Fibroblast of lung (primary cell): Measurements from ENCODE around the gene TMEM208.

Source experiments
- EZH2 ChIP-seq: IDR thresholded peaks from 2 replicates; pipeline ENCODE4 v1.5.1; 2012; ENCODE audit warnings: low read length, control low read depth, mild to moderate bottlenecking; ENCODE audit errors: missing control alignments
- TF ChIP-seq, protein P1 (sequence below), 2 donors: IDR thresholded peaks in 1 of 2; conservative IDR thresholded peaks in 1 of 2; 1 replicate in 1 of 2; 2 replicates in 1 of 2; pipeline ENCODE4 v1.5.1; 2011 to 2012; ENCODE audit warnings: low read length in 2 of 2, control low read depth in 1 of 2, inconsistent platforms in 1 of 2, low read depth in 1 of 2, mild to moderate bottlenecking in 1 of 2

DNA sequence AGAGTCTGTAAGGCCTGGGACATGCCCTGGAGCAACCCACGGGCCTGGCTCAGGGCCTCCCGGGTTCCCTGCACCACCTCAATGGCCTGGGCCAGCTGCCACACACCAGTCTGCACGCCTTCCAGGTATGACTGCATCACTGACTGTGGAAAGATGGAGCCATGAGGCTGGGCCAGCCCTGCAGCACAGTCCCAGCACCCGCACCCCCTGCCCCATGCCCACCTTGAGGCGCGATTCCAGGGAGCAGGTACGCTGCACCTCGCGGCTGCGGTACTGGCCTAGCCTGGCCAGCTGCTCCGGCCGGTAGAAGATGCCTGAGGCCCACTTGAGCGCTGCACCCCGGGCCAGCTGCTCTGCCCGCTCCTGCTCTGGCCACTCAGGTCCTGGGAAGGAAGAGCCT lies 38.1 kb upstream of the TMEM208 start:
- TF ChIP-seq, protein P1, sequence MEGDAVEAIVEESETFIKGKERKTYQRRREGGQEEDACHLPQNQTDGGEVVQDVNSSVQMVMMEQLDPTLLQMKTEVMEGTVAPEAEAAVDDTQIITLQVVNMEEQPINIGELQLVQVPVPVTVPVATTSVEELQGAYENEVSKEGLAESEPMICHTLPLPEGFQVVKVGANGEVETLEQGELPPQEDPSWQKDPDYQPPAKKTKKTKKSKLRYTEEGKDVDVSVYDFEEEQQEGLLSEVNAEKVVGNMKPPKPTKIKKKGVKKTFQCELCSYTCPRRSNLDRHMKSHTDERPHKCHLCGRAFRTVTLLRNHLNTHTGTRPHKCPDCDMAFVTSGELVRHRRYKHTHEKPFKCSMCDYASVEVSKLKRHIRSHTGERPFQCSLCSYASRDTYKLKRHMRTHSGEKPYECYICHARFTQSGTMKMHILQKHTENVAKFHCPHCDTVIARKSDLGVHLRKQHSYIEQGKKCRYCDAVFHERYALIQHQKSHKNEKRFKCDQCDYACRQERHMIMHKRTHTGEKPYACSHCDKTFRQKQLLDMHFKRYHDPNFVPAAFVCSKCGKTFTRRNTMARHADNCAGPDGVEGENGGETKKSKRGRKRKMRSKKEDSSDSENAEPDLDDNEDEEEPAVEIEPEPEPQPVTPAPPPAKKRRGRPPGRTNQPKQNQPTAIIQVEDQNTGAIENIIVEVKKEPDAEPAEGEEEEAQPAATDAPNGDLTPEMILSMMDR (conservative IDR thresholded peaks at IDR 0.05 in 1 of 2, IDR thresholded peaks at IDR 0.05 in 1 of 2; ENCODE audit: low read depth in 1 of 2, low read length in 2 of 2): no peak
- no peak for TF ChIP-seq EZH2
